ENCODE measurements around the gene GET3.

GRCh38 chr19:12789904-12790619 lies 52.8 kb downstream of the GET3 start:
- TF ChIP-seq NPAS2 (CRISPR knock-in tag; IDR thresholded peaks at IDR 0.05; ENCODE audit: borderline replicate concordance) (no peak), POLR2A (IDR thresholded peaks at IDR 0.05; ENCODE audit: low read length) (0 out of 2 replicates have a peak, but pooled peaks have one; percentile 9), EP300 (IDR thresholded peaks at IDR 0.05) (0 out of 5 replicates have a peak, but pooled peaks of 1 of the 2 experiments have one; percentile 10), ZFP36 (IDR thresholded peaks at IDR 0.05; ENCODE audit: borderline replicate concordance, partially characterized antibody) (peak; percentile 73), CHD2 (IDR thresholded peaks at IDR 0.05; ENCODE audit: low read length, partially characterized antibody) (no peak), CEBPB (IDR thresholded peaks at IDR 0.05) (peak; percentile 41 to 73; a peak in 3 of 4 replicates)
- TF ChIP-seq, protein P1, sequence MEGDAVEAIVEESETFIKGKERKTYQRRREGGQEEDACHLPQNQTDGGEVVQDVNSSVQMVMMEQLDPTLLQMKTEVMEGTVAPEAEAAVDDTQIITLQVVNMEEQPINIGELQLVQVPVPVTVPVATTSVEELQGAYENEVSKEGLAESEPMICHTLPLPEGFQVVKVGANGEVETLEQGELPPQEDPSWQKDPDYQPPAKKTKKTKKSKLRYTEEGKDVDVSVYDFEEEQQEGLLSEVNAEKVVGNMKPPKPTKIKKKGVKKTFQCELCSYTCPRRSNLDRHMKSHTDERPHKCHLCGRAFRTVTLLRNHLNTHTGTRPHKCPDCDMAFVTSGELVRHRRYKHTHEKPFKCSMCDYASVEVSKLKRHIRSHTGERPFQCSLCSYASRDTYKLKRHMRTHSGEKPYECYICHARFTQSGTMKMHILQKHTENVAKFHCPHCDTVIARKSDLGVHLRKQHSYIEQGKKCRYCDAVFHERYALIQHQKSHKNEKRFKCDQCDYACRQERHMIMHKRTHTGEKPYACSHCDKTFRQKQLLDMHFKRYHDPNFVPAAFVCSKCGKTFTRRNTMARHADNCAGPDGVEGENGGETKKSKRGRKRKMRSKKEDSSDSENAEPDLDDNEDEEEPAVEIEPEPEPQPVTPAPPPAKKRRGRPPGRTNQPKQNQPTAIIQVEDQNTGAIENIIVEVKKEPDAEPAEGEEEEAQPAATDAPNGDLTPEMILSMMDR (IDR thresholded peaks at IDR 0.05), result no peak

Measured in A549 (cell line).